Muscle of leg (tissue), 11 donors: Measurements from ENCODE around the gene GADD45GIP1. TPM values are rescaled to one million over a fixed set of nuclear protein-coding genes. Genes with fewer than 3 reads are reported as not detected.

Experiments
- DNase-seq: peaks from one replicate; pipeline ENCODE4 v3.0.0; 2013
- H3K27ac ChIP-seq: one replicate; pipeline ENCODE4 v1.5.1; 2013; ENCODE audit warnings: mild to moderate bottlenecking, low read length, control low read depth
- H3K27me3 ChIP-seq: one replicate; pipeline ENCODE4 v1.6.1; 2013; ENCODE audit warnings: low read length; ENCODE audit not compliant: control insufficient read depth, insufficient read depth
- H3K36me3 ChIP-seq: one replicate; pipeline ENCODE4 v1.6.1; 2013; ENCODE audit warnings: low read length; ENCODE audit not compliant: control insufficient read depth, insufficient read depth
- H3K4me1 ChIP-seq: one replicate; pipeline ENCODE4 v1.6.1; 2013; ENCODE audit warnings: low read length; ENCODE audit not compliant: control insufficient read depth, insufficient read depth
- H3K4me3 ChIP-seq: one replicate; pipeline ENCODE4 v1.5.1; 2013; ENCODE audit warnings: low read length, control low read depth
- H3K9me3 ChIP-seq: replicated peaks from 2 replicates; pipeline ENCODE4 v1.6.1; 2013; ENCODE audit warnings: low read depth, low read length; ENCODE audit not compliant: control insufficient read depth
- WGBS: methylation state at CpG from one replicate; pipeline ENCODE4 v1.1.5; 2013; ENCODE audit warnings: missing lambda C conversion rate; ENCODE audit not compliant: insufficient coverage; 5-methylcytosine and 5-hydroxymethylcytosine counted together
- polyA plus RNA-seq, 8 donors: library from polyadenylated mRNA; unstranded; fragments of 120-200 nt; gene quantifications; one replicate each; pipeline versions ENCODE4 v1.2.1 to v1.2.3, GENCODE V29; 2013; ENCODE audit warnings: inconsistent platforms in 1 of 8, low replicate concordance in 1 of 8; ENCODE audit not compliant: insufficient read length in 8 of 8, insufficient read depth in 1 of 8
- total RNA-seq: library from RNA; stranded (reverse); fragments of 120-200 nt; gene quantifications from one replicate; pipeline ENCODE4 v1.2.4, GENCODE V29; 2013

GADD45GIP1 gene
- total and polyA plus RNA-seq, 9 donors, result 24.4 to 63.6 (median 48.1) TPM

GRCh38 chr19:12943437-12944044, 13.5 kb downstream of the GADD45GIP1 start:
- DNase-seq, result no peak
- Histone ChIP-seq H3K36me3 (peaks cover 76% of the 10 kb centered on the region), H3K4me3 (no peak overlapping the region), H3K27me3 (no peaks in the 10 kb centered on the region), H3K9me3 (no peaks in the 10 kb centered on the region), H3K27ac (peak overlapping the region; percentile 20), H3K4me1 (peaks cover 51% of the 10 kb centered on the region)
- 90% methylated on average over 9 of the region's 18 CpGs for WGBS

- H3K4me3 ChIP-seq, result no peak overlapping the region
- H3K27ac ChIP-seq, result no peak overlapping the region
- peaks cover 57% of the 10 kb centered on the region for H3K36me3 ChIP-seq
- no peaks in the 10 kb centered on the region for H3K27me3 ChIP-seq
- H3K4me1 ChIP-seq, result peaks cover 39% of the 10 kb centered on the region
- no peaks in the 10 kb centered on the region for H3K9me3 ChIP-seq
- no peak for DNase-seq
- WGBS, result no CpG with 5 or more reads among the region's 2 CpGs
These were observed 16.1 kb downstream of the GADD45GIP1 start for GRCh38 chr19:12940897-12941296.

GRCh38 chr19:12939975-12940423, 17.0 kb downstream of the GADD45GIP1 start:
- Histone ChIP-seq H3K27ac (no peak overlapping the region), H3K9me3 (no peaks in the 10 kb centered on the region), H3K27me3 (no peaks in the 10 kb centered on the region), H3K4me3 (peak overlapping the region; percentile 99), H3K36me3 (peaks cover 56% of the 10 kb centered on the region), H3K4me1 (peaks cover 39% of the 10 kb centered on the region)
- WGBS, result 20% methylated on average over 1 of the region's 10 CpGs
- DNase-seq, result no peak

GRCh38 chr19:12938779-12939601, 18.0 kb downstream of the GADD45GIP1 start:
- peak overlapping the region; percentile 99 for H3K4me3 ChIP-seq
- H3K9me3 ChIP-seq, result no peaks in the 10 kb centered on the region
- H3K27me3 ChIP-seq, result no peaks in the 10 kb centered on the region
- H3K36me3 ChIP-seq, result peaks cover 46% of the 10 kb centered on the region
- under 1% methylated on average over 39 of the region's 54 CpGs for WGBS
- peak overlapping the region; percentile 16 for H3K27ac ChIP-seq
- DNase-seq, result peak; percentile 61
- peaks cover 39% of the 10 kb centered on the region for H3K4me1 ChIP-seq

- Histone ChIP-seq H3K9me3 (no peaks in the 10 kb centered on the region), H3K4me1 (peaks cover 35% of the 10 kb centered on the region), H3K36me3 (peaks cover 38% of the 10 kb centered on the region), H3K27me3 (no peaks in the 10 kb centered on the region), H3K27ac (peak within 1 kb of the TSS; percentile 83), H3K4me3 (peak within 1 kb of the TSS; percentile 99)
- under 1% methylated on average over 56 of the region's 63 CpGs for WGBS
- DNase-seq, result peak; percentile 100
These were observed 18.9 kb downstream of the GADD45GIP1 start, which contains the start of gene CALR for GRCh38 chr19:12937927-12938778. TSS of gene CALR (plus strand) at chr19:12938609. CDS start at chr19:12938680, 71 bp downstream.

GRCh38 chr19:12937093-12937926, 19.7 kb downstream of the GADD45GIP1 start:
- WGBS, result 23% methylated on average over 15 of the region's 23 CpGs
- H3K4me1 ChIP-seq, result peaks cover 42% of the 10 kb centered on the region

GRCh38 chr19:12936582-12936981, 20.4 kb downstream of the GADD45GIP1 start:
- WGBS, result 77% methylated on average over 4 of the region's 7 CpGs

More at GRCh38 chr19:12937093-12937926, 19.7 kb downstream of the GADD45GIP1 start:
- H3K27ac ChIP-seq, result peak overlapping the region; percentile 83
- H3K9me3 ChIP-seq, result no peaks in the 10 kb centered on the region
- peaks cover 30% of the 10 kb centered on the region for H3K36me3 ChIP-seq
- no peaks in the 10 kb centered on the region for H3K27me3 ChIP-seq
- peak; percentile 67 for DNase-seq
- peak overlapping the region; percentile 69 for H3K4me3 ChIP-seq

GRCh38 chr19:12935071-12935470, 22.0 kb downstream of the GADD45GIP1 start:
- WGBS, result 89% methylated on average over 4 of the region's 10 CpGs
- Histone ChIP-seq H3K4me1 (peaks cover 30% of the 10 kb centered on the region), H3K36me3 (peaks cover 18% of the 10 kb centered on the region), H3K27ac (no peak overlapping the region), H3K9me3 (no peaks in the 10 kb centered on the region), H3K4me3 (no peak overlapping the region), H3K27me3 (no peaks in the 10 kb centered on the region)
- DNase-seq, result no peak

More at GRCh38 chr19:12936582-12936981, 20.4 kb downstream of the GADD45GIP1 start:
- peaks cover 23% of the 10 kb centered on the region for H3K36me3 ChIP-seq
- no peak overlapping the region for H3K4me3 ChIP-seq
- no peak for DNase-seq
- no peak overlapping the region for H3K27ac ChIP-seq
- no peaks in the 10 kb centered on the region for H3K9me3 ChIP-seq
- H3K4me1 ChIP-seq, result peaks cover 40% of the 10 kb centered on the region
- H3K27me3 ChIP-seq, result no peaks in the 10 kb centered on the region
